Naive thymus-derived CD4-positive, alpha-beta T cell (primary cell): ENCODE results near the gene SUFU. TPM values are rescaled to one million over a fixed set of nuclear protein-coding genes. Genes with fewer than 3 reads are reported as not detected.
A peak's percentile ranks its signal among the peaks of the same experiment; 100 is the strongest.

Experiments
- ATAC-seq: fragments of 150-1000 bp; cut with Tn5 transposase; 2 replicates; pipeline ENCODE4 v1.10.0; 2021; ENCODE audit warnings: mild to moderate bottlenecking, moderate library complexity
- CTCF ChIA-PET: fragments of 350-600 bp; sonication (Branson Sonifier 250); formaldehyde crosslinking; loops from one replicate; lab custom pipeline; 2021; ENCODE audit warnings: antibody characterized with exemption; lab: Charles Lee
- POLR2A ChIA-PET: fragments of 350-600 bp; sonication (Branson Sonifier 250); formaldehyde crosslinking; loops from one replicate; lab custom pipeline; 2021; ENCODE audit warnings: antibody characterized with exemption, inconsistent platforms; lab: Charles Lee
- DNase-seq, 9 donors: peaks; one replicate each; pipeline versions ENCODE4 v3.0.0 to v3.0.0-alpha.2; 2020 to 2022; ENCODE audit warnings: mixed read lengths in 1 of 9
- H3K27ac ChIP-seq: one replicate; pipeline ENCODE4 v1.7.0; 2013; ENCODE audit warnings: mild to moderate bottlenecking, low read depth, low read length, moderate library complexity
- H3K27me3 ChIP-seq, 2 donors: one replicate each; pipeline ENCODE4 v1.7.0; 2013; ENCODE audit warnings: low read length in 2 of 2, mild to moderate bottlenecking in 2 of 2, moderate library complexity in 2 of 2; ENCODE audit not compliant: control insufficient read depth in 2 of 2, insufficient read depth in 2 of 2
- H3K36me3 ChIP-seq, 3 experiments: 1 replicate in 2 of 3; 2 replicates in 1 of 3; pipeline ENCODE4 v1.7.0; 2013; ENCODE audit warnings: low read length in 3 of 3, mild to moderate bottlenecking in 3 of 3, moderate library complexity in 1 of 3; ENCODE audit not compliant: insufficient read depth in 3 of 3, control insufficient read depth in 2 of 3
- H3K4me1 ChIP-seq, 2 donors: one replicate each; pipeline ENCODE4 v1.7.0; 2013; ENCODE audit warnings: low read length in 2 of 2, mild to moderate bottlenecking in 2 of 2, moderate library complexity in 1 of 2; ENCODE audit not compliant: control insufficient read depth in 2 of 2, insufficient read depth in 2 of 2
- H3K4me3 ChIP-seq: 2 replicates; pipeline ENCODE4 v1.7.0; 2013; ENCODE audit warnings: mild to moderate bottlenecking, low read length
- H3K9me3 ChIP-seq, 3 experiments: 1 replicate in 2 of 3; 2 replicates in 1 of 3; pipeline ENCODE4 v1.7.0; 2013; ENCODE audit warnings: low read length in 3 of 3; ENCODE audit not compliant: control insufficient read depth in 2 of 3
- H3K27ac Mint-ChIP-seq, 9 donors: one replicate each; pipeline ENCODE4 v1.8.0; 2020 to 2022; ENCODE audit warnings: mixed read lengths in 9 of 9, mild to moderate bottlenecking in 8 of 9, moderate library complexity in 5 of 9, inconsistent platforms in 2 of 9
- H3K27me3 Mint-ChIP-seq, 5 donors: one replicate each; pipeline ENCODE4 v1.8.0; 2021 to 2022; ENCODE audit warnings: mixed read lengths in 5 of 5, mild to moderate bottlenecking in 1 of 5
- H3K36me3 Mint-ChIP-seq, 5 donors: one replicate each; pipeline ENCODE4 v1.8.0; 2020 to 2022; ENCODE audit warnings: mixed read lengths in 5 of 5, mild to moderate bottlenecking in 3 of 5, inconsistent platforms in 1 of 5
- H3K4me1 Mint-ChIP-seq, 7 donors: one replicate each; pipeline ENCODE4 v1.8.0; 2020 to 2022; ENCODE audit warnings: mixed read lengths in 7 of 7, mild to moderate bottlenecking in 3 of 7, inconsistent platforms in 1 of 7
- H3K4me3 Mint-ChIP-seq, 10 donors: one replicate each; pipeline ENCODE4 v1.8.0; 2020 to 2022; ENCODE audit warnings: mild to moderate bottlenecking in 10 of 10, mixed read lengths in 10 of 10, moderate library complexity in 6 of 10, inconsistent platforms in 2 of 10
- H3K9me3 Mint-ChIP-seq, 11 donors: one replicate each; pipeline ENCODE4 v1.8.0; 2020 to 2022; ENCODE audit warnings: mixed read lengths in 11 of 11, mild to moderate bottlenecking in 4 of 11, inconsistent platforms in 1 of 11, moderate library complexity in 1 of 11
- intact Hi-C, 2 donors: fragments of 100-400 bp; cut with micrococcal nuclease; formaldehyde crosslinking; loops; one replicate each; pipeline ENCODE4 v1.15.1; 2023
- polyA plus RNA-seq, 2 donors: library from polyadenylated mRNA; unstranded; fragments of 300-500 nt; fragmentation: Illumina TruSeq; gene quantifications; one replicate each; pipeline ENCODE4 v1.2.3, GENCODE V29; 2021
- total RNA-seq, 6 experiments: library from RNA in 5 of 6; stranded (reverse) in 5 of 6; gene quantifications; 1 replicate in 5 of 6; 2 replicates in 1 of 6; pipeline ENCODE4 v1.2.3 and lab custom pipeline; 2021 to 2026

Gene SUFU
- total and polyA plus RNA-seq, 7 experiments from 2014 or later = 2.9 to 17.5 (median 14.4) TPM

DNA sequence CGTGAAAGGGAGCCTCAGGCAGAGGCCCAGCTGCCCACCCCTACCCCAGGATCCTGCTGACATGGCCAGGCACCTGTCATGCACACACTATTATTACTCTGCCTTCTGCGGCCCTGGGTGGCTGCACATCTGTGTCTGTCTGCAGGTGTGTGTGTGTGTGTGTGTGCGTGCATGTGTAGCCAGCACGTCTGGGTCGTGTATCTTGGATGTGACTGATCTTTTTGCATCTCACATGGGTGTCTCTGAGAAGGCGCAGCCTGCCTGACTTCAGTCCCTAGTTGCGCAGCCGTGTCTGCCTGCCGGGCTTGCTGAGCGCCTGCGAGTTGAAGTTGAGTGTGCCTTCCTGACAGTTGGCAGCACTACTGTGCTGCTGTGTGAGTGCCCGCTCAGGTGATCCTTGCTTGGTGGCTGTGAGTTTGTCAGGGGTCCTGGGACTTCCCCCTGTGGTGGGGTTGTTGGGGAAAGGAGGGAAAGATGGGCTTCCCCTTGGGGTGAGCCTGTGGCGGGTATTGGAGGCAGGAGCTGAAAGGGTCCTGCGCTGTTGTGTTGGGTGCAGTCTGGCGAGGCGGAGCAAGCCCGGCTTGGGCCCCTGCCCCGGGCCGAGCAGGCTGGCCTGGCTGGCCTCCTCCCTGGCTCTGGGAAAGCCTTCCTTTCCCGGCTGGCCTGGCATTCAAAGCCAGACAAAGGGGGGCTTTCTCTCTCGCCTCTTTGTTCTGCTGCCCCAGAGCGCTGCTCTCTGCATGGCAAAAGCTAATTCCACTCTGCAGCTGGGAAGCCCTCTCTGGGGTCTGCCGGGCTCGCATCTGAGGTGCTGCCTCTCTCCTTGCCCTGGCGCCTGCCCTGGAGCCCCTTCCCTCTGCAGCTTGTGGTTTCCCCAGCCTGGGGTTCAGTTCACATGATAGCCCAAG lies 145.4 kb downstream of the SUFU start:
- Histone ChIP-seq H3K27me3 (no peaks in the 10 kb centered on the region), H3K9me3 (no peaks in the 10 kb centered on the region), H3K27ac (peak overlapping the region; percentile 98), H3K36me3 (peaks cover 8 to 19% (median 9%) of the 10 kb centered on the region in 3 experiments), H3K4me1 (peaks cover 64 to 69% of the 10 kb centered on the region in 2 donors), H3K4me3 (peak overlapping the region; percentile 44)
- H3K27ac Mint-ChIP-seq = peak overlapping the region; percentile 63 to 99 (median 96)
- peaks cover 0 to 29% (median 4%) of the 10 kb centered on the region in 5 donors for H3K36me3 Mint-ChIP-seq
- H3K4me3 Mint-ChIP-seq = peak overlapping the region; percentile 91 to 99 (median 98)
- H3K4me1 Mint-ChIP-seq = peaks cover 66 to 80% (median 77%) of the 10 kb centered on the region in 7 donors
- no peaks in the 10 kb centered on the region for H3K27me3 Mint-ChIP-seq
- no peaks in the 10 kb centered on the region for H3K9me3 Mint-ChIP-seq
- ATAC-seq = no peak
- DNase-seq = peak in 7 of 9 donors; percentile 32 to 57 (median 47)
- intact Hi-C loops = loop anchor here (5.0 to 10.0 kb wide), 5 partner anchors 148 to 1616 kb away; partner anchors contain the start of genes GBF1 (in 1 of the 2), GSTO2 (in 1 of the 2), OGA (in 1 of the 2) and PITX3 (in 1 of the 2)
- POLR2A ChIA-PET = interaction anchor here (2.3 to 6.4 kb wide), 4 partner anchors 10 to 63 kb away, joined by 9 to 83 read pairs (median 16); partner anchors contain the start of genes ARL3 and SFXN2
- CTCF ChIA-PET = interaction anchor here (0.8 to 1.9 kb wide), 3 partner anchors 25 to 66 kb away, joined by 3 to 6 read pairs (median 3); no protein-coding TSS in a partner anchor

DNA sequence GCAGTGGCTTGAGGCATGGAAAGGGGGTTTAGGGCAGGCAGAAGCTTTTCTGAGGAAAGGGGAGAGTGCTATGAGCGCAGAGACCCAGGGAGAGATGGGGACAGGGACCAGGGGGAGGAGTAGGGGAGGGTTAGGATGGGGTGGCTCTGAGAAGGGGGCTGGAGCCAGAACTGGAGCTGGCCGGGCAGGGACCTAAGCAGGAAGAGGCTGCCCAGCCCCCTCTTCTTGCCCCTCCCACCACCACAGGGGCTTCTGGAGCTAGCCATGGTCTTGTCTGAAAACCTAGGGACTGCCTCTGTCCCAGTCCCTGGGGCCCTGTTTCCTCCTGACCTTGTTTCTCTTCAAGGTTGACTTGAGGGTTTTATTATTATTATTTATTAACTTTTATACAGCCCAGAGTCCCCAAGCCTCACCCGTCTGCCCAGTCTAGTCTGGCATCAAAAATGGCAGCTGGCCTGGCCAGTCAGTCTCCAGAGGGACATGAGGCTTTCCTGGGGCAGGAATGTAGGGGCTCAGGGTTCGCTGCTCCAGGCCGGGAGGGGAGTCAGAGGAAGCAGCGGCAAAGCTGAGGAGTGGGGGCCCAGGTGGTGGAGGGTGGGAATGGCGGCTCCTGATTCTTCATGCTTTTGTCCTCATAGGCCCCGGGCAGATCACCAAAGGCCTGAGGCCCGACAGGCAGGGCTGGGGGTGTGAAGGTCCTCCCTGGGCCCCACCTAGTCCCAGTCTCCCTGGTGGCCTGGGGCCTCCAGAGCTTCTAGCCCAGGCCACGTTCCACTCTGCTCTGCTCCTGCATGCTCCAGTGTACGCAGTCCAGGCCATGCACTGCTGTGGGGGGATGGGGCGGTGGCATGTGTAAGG lies 146.3 kb downstream of the SUFU start:
- Mint-ChIP-seq H3K4me1 (peaks cover 66 to 82% (median 78%) of the 10 kb centered on the region in 7 donors), H3K27me3 (no peaks in the 10 kb centered on the region), H3K27ac (peak overlapping the region in 8 of 9 donors; percentile 76 to 99 (median 92)), H3K4me3 (peak overlapping the region; percentile 23 to 99 (median 56)), H3K9me3 (no peaks in the 10 kb centered on the region), H3K36me3 (peaks cover 0 to 30% (median 5%) of the 10 kb centered on the region in 5 donors)
- Histone ChIP-seq H3K36me3 (peaks cover 8 to 27% (median 9%) of the 10 kb centered on the region in 3 experiments), H3K27ac (peak overlapping the region; percentile 98), H3K9me3 (no peaks in the 10 kb centered on the region), H3K4me1 (peaks cover 64 to 69% of the 10 kb centered on the region in 2 donors), H3K27me3 (no peaks in the 10 kb centered on the region), H3K4me3 (peak overlapping the region; percentile 44)
- ChIA-PET POLR2A (interaction anchor here (0.6 to 6.4 kb wide), 8 partner anchors 9 to 63 kb away, joined by 3 to 83 read pairs (median 8); partner anchors contain the start of genes ARL3 and SFXN2), CTCF (interaction anchor here (0.6 to 1.9 kb wide), 4 partner anchors 24 to 126 kb away, joined by 3 to 6 read pairs (median 3); no protein-coding TSS in a partner anchor)
- ATAC-seq (no peak), DNase-seq (no peak)
- intact Hi-C loops = loop anchor here (5.0 to 10.0 kb wide), 5 partner anchors 147 to 1615 kb away; partner anchors contain the start of genes GBF1 (in 1 of the 2), GSTO2 (in 1 of the 2), OGA (in 1 of the 2) and PITX3 (in 1 of the 2)

DNA sequence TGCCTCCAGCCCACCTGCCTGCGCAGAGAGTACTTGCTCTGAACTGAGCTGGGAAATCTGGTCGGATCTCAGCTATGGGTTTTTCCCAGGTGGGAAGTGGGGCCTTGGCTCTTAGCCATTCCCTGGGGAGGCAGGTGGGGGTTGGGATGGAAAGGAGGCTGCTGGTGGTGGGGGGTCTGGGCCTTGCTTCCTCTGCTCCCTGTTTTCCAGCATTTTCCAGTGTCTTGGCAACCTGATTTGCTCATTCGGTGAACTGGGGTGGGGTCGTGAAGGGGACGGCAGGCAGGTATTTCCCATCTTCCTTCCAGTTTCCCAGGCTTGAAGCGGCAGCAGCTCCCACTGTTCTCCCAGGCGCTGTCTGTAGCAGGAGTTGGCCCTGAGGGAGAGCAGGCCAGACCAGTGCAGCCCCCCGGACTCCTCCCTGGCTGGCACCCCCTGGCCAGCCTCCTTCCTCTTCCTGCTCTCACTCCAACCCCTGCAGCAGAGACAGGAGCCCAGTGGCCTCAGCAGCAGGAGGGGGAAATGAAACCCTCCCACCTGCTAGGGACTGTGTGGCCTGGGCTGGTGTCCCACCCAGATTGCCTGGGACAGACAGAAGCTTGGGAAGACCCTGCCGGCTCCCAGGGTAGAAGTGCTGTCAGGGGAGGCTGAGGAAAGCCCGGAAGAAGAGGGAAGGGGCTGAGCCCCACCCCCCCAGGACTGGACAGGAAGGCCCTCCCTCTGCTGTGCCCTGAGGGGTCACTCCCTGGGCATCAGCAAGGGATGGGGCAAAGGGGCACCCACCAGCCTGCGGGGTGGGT lies 147.1 kb downstream of the SUFU start:
- no peaks in the 10 kb centered on the region for H3K27me3 ChIP-seq
- H3K4me3 Mint-ChIP-seq = peak overlapping the region in 9 of 10 donors; percentile 33 to 99 (median 52)
- no peak for DNase-seq
- no peak for ATAC-seq
- no peak overlapping the region for H3K4me3 ChIP-seq
- H3K27me3 Mint-ChIP-seq = no peaks in the 10 kb centered on the region
- CTCF ChIA-PET = interaction anchor here (0.6 to 1.9 kb wide), 3 partner anchors 13 to 127 kb away, joined by 3 to 6 read pairs (median 3); no protein-coding TSS in a partner anchor
- peaks cover 9 to 35% (median 13%) of the 10 kb centered on the region in 3 experiments for H3K36me3 ChIP-seq
- H3K27ac ChIP-seq = peak overlapping the region; percentile 98
- H3K9me3 ChIP-seq = no peaks in the 10 kb centered on the region
- peaks cover 64 to 69% of the 10 kb centered on the region in 2 donors for H3K4me1 ChIP-seq
- no peaks in the 10 kb centered on the region for H3K9me3 Mint-ChIP-seq
- POLR2A ChIA-PET = interaction anchor here (0.6 to 3.7 kb wide), 10 partner anchors 8 to 844 kb away, joined by 3 to 17 read pairs (median 6); partner anchors contain the start of genes ARL3 and SFXN2
- intact Hi-C loops = no loop called here
- H3K27ac Mint-ChIP-seq = peak overlapping the region in 8 of 9 donors; percentile 51 to 96 (median 90)
- peaks cover 0 to 30% (median 8%) of the 10 kb centered on the region in 5 donors for H3K36me3 Mint-ChIP-seq
- peaks cover 70 to 87% (median 79%) of the 10 kb centered on the region in 7 donors for H3K4me1 Mint-ChIP-seq

DNA sequence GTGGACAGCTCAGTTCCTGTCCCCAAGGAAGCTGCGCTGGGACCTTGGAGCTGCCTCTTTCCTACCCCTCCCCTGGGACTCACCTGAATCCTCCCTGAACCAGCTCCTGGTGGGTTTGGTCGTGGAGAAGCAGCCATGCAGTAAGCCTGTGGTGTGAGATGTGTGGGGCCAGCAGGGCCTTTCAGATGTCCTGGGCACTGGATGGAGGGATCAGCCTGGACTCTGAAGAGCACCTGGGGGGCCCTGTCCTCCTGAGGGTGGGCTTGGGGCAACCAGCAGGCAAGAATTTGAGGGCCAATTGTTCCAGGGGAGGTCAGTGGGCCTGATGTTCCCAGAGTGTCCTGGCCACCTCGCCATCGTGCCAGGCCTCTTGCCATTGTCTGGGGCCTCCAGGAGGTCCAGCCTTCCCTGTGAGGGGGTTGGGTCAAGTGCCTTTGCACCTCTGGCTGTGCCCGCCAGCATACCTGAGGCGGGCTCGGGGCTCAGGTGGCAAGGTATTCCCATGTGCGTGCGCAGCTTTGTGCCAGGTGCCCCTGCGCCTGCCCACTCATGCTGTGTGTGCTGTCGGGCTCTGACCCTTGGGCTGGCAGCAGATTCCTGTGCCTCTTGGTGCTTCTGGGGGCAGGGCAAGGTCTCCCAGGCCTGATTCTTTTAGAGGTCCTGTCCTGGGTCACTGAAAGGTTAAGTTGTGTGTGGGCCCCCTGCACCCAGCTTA lies 147.8 kb downstream of the SUFU start:
- Mint-ChIP-seq H3K36me3 (peaks cover 0 to 23% (median 8%) of the 10 kb centered on the region in 5 donors), H3K27ac (peak overlapping the region; percentile 78 to 96 (median 92)), H3K27me3 (no peaks in the 10 kb centered on the region), H3K4me1 (peaks cover 65 to 80% (median 72%) of the 10 kb centered on the region in 7 donors), H3K4me3 (peak overlapping the region; percentile 44 to 99 (median 70)), H3K9me3 (no peaks in the 10 kb centered on the region)
- peak overlapping the region; percentile 98 for H3K27ac ChIP-seq
- H3K36me3 ChIP-seq = peaks cover 13 to 43% (median 15%) of the 10 kb centered on the region in 3 experiments
- H3K27me3 ChIP-seq = no peaks in the 10 kb centered on the region
- ChIA-PET CTCF (interaction anchor here (1.0 kb wide), 1 partner anchor 13 kb away, joined by 3 read pairs; no protein-coding TSS in a partner anchor), POLR2A (interaction anchor here (0.6 to 3.7 kb wide), 8 partner anchors 9 to 843 kb away, joined by 3 to 17 read pairs (median 7); partner anchors contain the start of genes ARL3 and SFXN2)
- ATAC-seq (no peak), DNase-seq (no peak)
- intact Hi-C loops = no loop called here
- H3K9me3 ChIP-seq = no peaks in the 10 kb centered on the region
- H3K4me3 ChIP-seq = no peak overlapping the region
- H3K4me1 ChIP-seq = peaks cover 64 to 66% of the 10 kb centered on the region in 2 donors
